Stomach (tissue), 4 donors: ENCODE results near the gene TBC1D20.

Experiments
- CTCF ChIP-seq, 7 experiments: fragments of 450-650 bp in 4 of 7; fragments of 200-600 bp in 3 of 7; sonication (generic) in 3 of 7; IDR thresholded peaks; one replicate each; pipeline ENCODE4 v1.5.1; 2016 to 2019; ENCODE audit warnings: antibody characterized with exemption in 7 of 7, control low read depth in 2 of 7, mild to moderate bottlenecking in 1 of 7
- EP300 ChIP-seq: sonication (generic); formaldehyde crosslinking; IDR thresholded peaks from one replicate; pipeline ENCODE4 v1.6.1; 2017; ENCODE audit warnings: antibody characterized with exemption
- POLR2A ChIP-seq, 4 donors: fragments of 450-650 bp; IDR thresholded peaks; one replicate each; pipeline ENCODE4 v1.6.1; 2016; ENCODE audit warnings: antibody characterized with exemption in 4 of 4, control low read depth in 2 of 4, mild to moderate bottlenecking in 1 of 4, moderate library complexity in 1 of 4
- POLR2AphosphoS5 ChIP-seq, 3 donors: sonication (generic); formaldehyde crosslinking; IDR thresholded peaks; one replicate each; pipeline ENCODE4 v1.6.1; 2016; ENCODE audit warnings: antibody characterized with exemption in 3 of 3

GRCh38 chr20:460707-461106 is 1.6 kb downstream of the TBC1D20 start:
- TF ChIP-seq CTCF (IDR thresholded peaks at IDR 0.05) (no peak), POLR2A (IDR thresholded peaks at IDR 0.05) (no peak), POLR2AphosphoS5 (IDR thresholded peaks at IDR 0.05) (no peak), EP300 (no peak)
